Mesenchymal stem cell (in vitro differentiated cells and primary cell): Measurements from ENCODE around the gene KANK2.

Experiments
- DNase-seq: peaks from one replicate; pipeline ENCODE4 v3.0.0-alpha.2; 2013
- H2AFZ ChIP-seq: one replicate; pipeline ENCODE4 v1.6.1; 2013; ENCODE audit warnings: low read depth, mild to moderate bottlenecking, control low read depth, inconsistent platforms, low read length, moderate library complexity
- H2AK5ac ChIP-seq: 2 replicates; pipeline ENCODE4 v1.6.1; 2013; ENCODE audit warnings: low read length, moderate library complexity, mild to moderate bottlenecking, inconsistent platforms; ENCODE audit not compliant: severe bottlenecking
- H2BK120ac ChIP-seq: one replicate; pipeline ENCODE4 v1.6.1; 2013; ENCODE audit warnings: low read depth, mild to moderate bottlenecking, inconsistent platforms, low read length, moderate library complexity
- H2BK12ac ChIP-seq, 2 experiments: one replicate each; pipeline ENCODE4 v1.6.1; 2013; ENCODE audit warnings: inconsistent platforms in 2 of 2, low read length in 2 of 2, mild to moderate bottlenecking in 2 of 2, moderate library complexity in 2 of 2, control low read depth in 1 of 2
- H2BK15ac ChIP-seq: one replicate; pipeline ENCODE4 v1.6.1; 2013; ENCODE audit warnings: mild to moderate bottlenecking, low read depth, inconsistent platforms; ENCODE audit not compliant: poor library complexity, severe bottlenecking
- H2BK5ac ChIP-seq: 2 replicates; pipeline ENCODE4 v1.6.1; 2013; ENCODE audit warnings: low read depth, mild to moderate bottlenecking, low read length, control low read depth, inconsistent platforms; ENCODE audit not compliant: poor library complexity, severe bottlenecking
- H3K14ac ChIP-seq, 2 experiments: one replicate each; pipeline ENCODE4 v1.6.1; 2013; ENCODE audit warnings: inconsistent platforms in 2 of 2, low read length in 2 of 2, control low read depth in 1 of 2, mild to moderate bottlenecking in 1 of 2, moderate library complexity in 1 of 2
- H3K18ac ChIP-seq, 2 experiments: one replicate each; pipeline ENCODE4 v1.6.1; 2013; ENCODE audit warnings: inconsistent platforms in 2 of 2, low read length in 2 of 2, control low read depth in 1 of 2, low read depth in 1 of 2, mild to moderate bottlenecking in 1 of 2
- H3K23ac ChIP-seq, 2 experiments: one replicate each; pipeline ENCODE4 v1.6.1; 2013; ENCODE audit warnings: inconsistent platforms in 2 of 2, low read length in 2 of 2, mild to moderate bottlenecking in 2 of 2, moderate library complexity in 2 of 2, control low read depth in 1 of 2
- H3K27ac ChIP-seq: 2 replicates; pipeline ENCODE4 v1.5.1; 2013; ENCODE audit warnings: mild to moderate bottlenecking, moderate library complexity, low read length, control low read depth, inconsistent platforms; ENCODE audit not compliant: poor library complexity, severe bottlenecking
- H3K27me3 ChIP-seq, 2 experiments: 2 replicates each; pipeline versions ENCODE4 v1.6.1 to v1.7.0; 2013; ENCODE audit warnings: low read length in 2 of 2, mild to moderate bottlenecking in 2 of 2, moderate library complexity in 2 of 2, control low read depth in 1 of 2, inconsistent platforms in 1 of 2; ENCODE audit not compliant: control insufficient read depth in 1 of 2, insufficient read depth in 1 of 2
- H3K36me3 ChIP-seq, 2 experiments: 2 replicates each; pipeline versions ENCODE4 v1.6.1 to v1.7.0; 2013; ENCODE audit warnings: low read length in 2 of 2, control low read depth in 1 of 2, inconsistent platforms in 1 of 2, low read depth in 1 of 2, mild to moderate bottlenecking in 1 of 2; ENCODE audit not compliant: insufficient read depth in 2 of 2, control insufficient read depth in 1 of 2
- H3K4ac ChIP-seq, 2 experiments: one replicate each; pipeline ENCODE4 v1.6.1; 2013; ENCODE audit warnings: inconsistent platforms in 2 of 2, low read length in 2 of 2, mild to moderate bottlenecking in 2 of 2, moderate library complexity in 2 of 2, control low read depth in 1 of 2, low read depth in 1 of 2
- H3K4me1 ChIP-seq: 2 replicates; pipeline ENCODE4 v1.6.1; 2013; ENCODE audit warnings: low read depth, low read length, control low read depth; ENCODE audit not compliant: control insufficient read depth, insufficient read depth
- H3K4me2 ChIP-seq: 2 replicates; pipeline ENCODE4 v1.6.1; 2013; ENCODE audit warnings: low read length, mild to moderate bottlenecking, inconsistent platforms; ENCODE audit not compliant: poor library complexity, severe bottlenecking
- H3K4me3 ChIP-seq, 2 experiments: 2 replicates each; pipeline versions ENCODE4 v1.5.1 to v1.7.0; 2013; ENCODE audit warnings: low read length in 2 of 2, mild to moderate bottlenecking in 2 of 2, control low read depth in 1 of 2, low read depth in 1 of 2; ENCODE audit not compliant: insufficient read depth in 1 of 2
- H3K79me1 ChIP-seq: replicated peaks from 2 replicates; pipeline ENCODE4 v1.6.1; 2013; ENCODE audit warnings: mild to moderate bottlenecking, control low read depth, low read length, inconsistent platforms; ENCODE audit not compliant: poor library complexity, severe bottlenecking
- H3K9ac ChIP-seq: 2 replicates; pipeline ENCODE4 v1.7.0; 2013; ENCODE audit warnings: mild to moderate bottlenecking, low read length, moderate library complexity
- H3K9me3 ChIP-seq: 2 replicates; pipeline ENCODE4 v1.7.0; 2013; ENCODE audit warnings: mild to moderate bottlenecking, low read length; ENCODE audit not compliant: control insufficient read depth
- H4K8ac ChIP-seq: one replicate; pipeline ENCODE4 v1.6.1; 2013; ENCODE audit warnings: inconsistent platforms, mild to moderate bottlenecking, low read length, moderate library complexity
- H4K91ac ChIP-seq: one replicate; pipeline ENCODE4 v1.6.1; 2013; ENCODE audit warnings: mild to moderate bottlenecking, low read length, inconsistent platforms
- WGBS: methylation state at CpG from one replicate; pipeline ENCODE4 v1.1.7; 2013; ENCODE audit warnings: mixed read lengths; 5-methylcytosine and 5-hydroxymethylcytosine counted together

KANK2 gene

DNA sequence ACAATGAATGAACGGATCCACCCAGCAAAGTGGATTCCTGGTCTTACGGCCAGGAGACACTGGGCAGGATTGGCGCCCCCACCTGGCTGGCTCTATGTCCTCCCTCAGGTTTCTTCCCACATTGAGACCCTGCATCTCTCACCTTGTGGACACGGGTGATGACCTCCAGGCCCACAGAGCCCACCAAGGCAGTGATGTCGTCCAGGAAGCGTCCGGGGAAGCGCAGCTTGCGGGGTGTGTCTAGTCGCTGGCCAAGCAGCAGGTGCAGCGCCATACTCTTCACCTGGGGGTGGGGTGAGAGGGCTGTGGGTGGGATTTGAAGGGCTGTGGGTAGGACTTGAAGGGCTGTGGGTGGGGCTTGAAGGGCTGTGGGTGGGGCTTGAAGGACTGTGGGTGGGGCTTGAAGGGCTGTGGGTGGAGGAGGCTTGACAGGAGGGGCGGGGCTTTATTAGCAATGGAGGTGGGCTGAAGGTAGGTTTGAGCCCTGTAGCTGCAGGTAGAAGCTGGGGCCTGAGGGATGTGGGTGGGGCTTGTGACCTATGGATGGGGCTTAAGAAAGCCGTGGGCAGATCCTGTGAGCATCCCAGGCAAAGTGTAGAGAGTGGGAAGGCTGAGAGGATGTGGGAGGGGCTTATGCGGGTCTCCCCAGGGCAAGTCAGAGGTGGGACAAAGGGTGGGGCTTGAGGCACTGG, 30.0 kb upstream of the KANK2 start:
- Histone ChIP-seq H3K4me3 (peak overlapping the region in 1 of 2 experiments; percentile 29), H2BK5ac (no peak overlapping the region), H3K14ac (no peak overlapping the region), H3K9ac (no peak overlapping the region), H2AFZ (no peak overlapping the region), H3K4ac (no peak overlapping the region), H2BK120ac (no peak overlapping the region), H3K79me1 (no peaks in the 10 kb centered on the region), H2BK12ac (no peak overlapping the region), H3K23ac (no peak overlapping the region), H3K36me3 (peaks cover 33 to 55% of the 10 kb centered on the region in 2 experiments), H3K4me2 (no peak overlapping the region), H2BK15ac (no peak overlapping the region), H3K27me3 (no peaks in the 10 kb centered on the region), H2AK5ac (no peak overlapping the region), H3K18ac (no peak overlapping the region), H3K27ac (no peak overlapping the region), H3K9me3 (peaks cover 3% of the 10 kb centered on the region), H4K91ac (no peak overlapping the region), H4K8ac (no peak overlapping the region), H3K4me1 (no peaks in the 10 kb centered on the region)
- no peak for DNase-seq
- 91% methylated on average over 14 of the region's 14 CpGs for WGBS

DNA sequence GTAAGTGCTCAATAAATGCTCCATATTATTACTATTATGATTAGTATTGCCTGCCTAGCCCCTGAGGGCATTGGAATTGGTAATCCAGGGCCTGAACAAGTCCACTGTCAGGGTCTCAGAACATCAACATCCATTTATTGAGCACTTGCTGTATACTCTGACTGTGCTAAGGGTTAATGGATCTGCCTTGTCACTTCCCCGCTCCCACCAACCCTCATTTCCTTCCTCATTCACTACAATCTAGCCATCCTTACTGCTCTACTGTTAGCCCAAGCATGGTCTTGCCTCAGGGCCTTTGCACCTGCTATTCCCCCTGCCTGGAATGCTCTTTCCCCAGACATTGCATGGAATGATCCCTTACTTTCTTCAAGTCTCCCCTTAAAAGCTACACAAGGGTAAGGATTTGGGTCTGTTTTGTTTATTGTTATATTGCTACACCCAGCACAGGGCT, 29.4 kb upstream of the KANK2 start:
- Histone ChIP-seq H2BK12ac (no peak overlapping the region), H3K79me1 (no peaks in the 10 kb centered on the region), H3K23ac (no peak overlapping the region), H3K27ac (no peak overlapping the region), H3K14ac (no peak overlapping the region), H4K91ac (no peak overlapping the region), H3K9ac (no peak overlapping the region), H2AFZ (no peak overlapping the region), H3K9me3 (peaks cover 9% of the 10 kb centered on the region), H2BK120ac (no peak overlapping the region), H3K4me3 (no peak overlapping the region), H3K18ac (no peak overlapping the region), H3K4me2 (no peak overlapping the region), H3K4ac (no peak overlapping the region), H2BK5ac (no peak overlapping the region), H3K27me3 (no peaks in the 10 kb centered on the region), H2BK15ac (no peak overlapping the region), H3K4me1 (no peaks in the 10 kb centered on the region), H4K8ac (no peak overlapping the region), H3K36me3 (peaks cover 35 to 55% of the 10 kb centered on the region in 2 experiments), H2AK5ac (no peak overlapping the region)
- WGBS = 96% methylated on average over 1 of the region's 1 CpG
- DNase-seq = no peak

DNA sequence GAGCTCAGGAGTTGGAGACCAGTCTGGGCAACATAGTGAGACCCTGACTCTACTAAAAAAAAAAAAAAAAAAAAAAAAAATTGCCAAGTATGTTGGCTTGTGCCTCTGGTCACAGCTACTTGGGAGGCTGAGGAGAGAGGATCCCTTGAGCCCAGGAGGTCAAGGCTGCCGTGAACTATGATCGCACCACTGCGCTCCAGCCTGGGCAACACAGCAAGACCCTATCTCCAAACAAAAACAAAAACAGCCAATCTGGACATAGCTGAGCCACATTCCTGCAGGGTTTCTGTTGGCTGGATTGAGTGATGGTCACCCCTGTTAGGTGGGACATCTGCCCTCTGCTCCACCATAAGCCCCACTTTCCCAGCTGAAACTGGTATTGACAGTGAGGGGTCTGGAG, 28.5 kb upstream of the KANK2 start:
- Histone ChIP-seq H3K4me3 (no peak overlapping the region), H2AFZ (no peak overlapping the region), H2AK5ac (no peak overlapping the region), H3K79me1 (no peaks in the 10 kb centered on the region), H3K36me3 (peaks cover 43 to 54% of the 10 kb centered on the region in 2 experiments), H3K9me3 (peaks cover 18% of the 10 kb centered on the region), H4K91ac (no peak overlapping the region), H3K18ac (no peak overlapping the region), H3K14ac (no peak overlapping the region), H2BK12ac (no peak overlapping the region), H3K4me1 (no peaks in the 10 kb centered on the region), H3K9ac (no peak overlapping the region), H3K23ac (no peak overlapping the region), H3K4ac (no peak overlapping the region), H3K27ac (no peak overlapping the region), H4K8ac (no peak overlapping the region), H2BK5ac (no peak overlapping the region), H3K4me2 (no peak overlapping the region), H3K27me3 (no peaks in the 10 kb centered on the region), H2BK15ac (no peak overlapping the region), H2BK120ac (no peak overlapping the region)
- 100% methylated on average over 1 of the region's 3 CpGs for WGBS
- no peak for DNase-seq

DNA sequence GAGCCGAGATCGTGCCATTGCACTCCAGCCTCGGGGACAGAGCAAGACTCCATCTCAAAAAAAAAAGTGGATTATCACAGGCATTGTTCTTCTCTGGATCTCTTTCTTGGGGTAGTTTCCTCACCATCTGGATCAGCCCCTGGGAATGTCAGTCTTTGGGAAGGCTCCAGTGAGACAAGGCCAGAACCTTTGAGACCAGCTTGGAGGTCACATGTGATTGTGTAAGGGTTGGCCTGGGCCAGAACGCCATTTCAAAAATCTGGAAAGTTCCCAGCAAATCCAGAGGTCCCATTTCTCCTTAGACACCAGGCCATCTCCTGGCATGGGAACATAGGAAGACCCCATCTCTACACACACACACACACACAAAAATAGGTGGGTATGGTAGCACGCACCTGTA, 27.8 kb upstream of the KANK2 start:
- no peaks in the 10 kb centered on the region for H3K79me1 ChIP-seq
- H4K8ac ChIP-seq = no peak overlapping the region
- no peak overlapping the region for H2AFZ ChIP-seq
- H3K4me2 ChIP-seq = no peak overlapping the region
- 98% methylated on average over 4 of the region's 5 CpGs for WGBS
- H2AK5ac ChIP-seq = no peak overlapping the region
- no peak overlapping the region for H3K14ac ChIP-seq
- H3K4me3 ChIP-seq = no peak overlapping the region
- H3K27me3 ChIP-seq = no peaks in the 10 kb centered on the region
- H3K23ac ChIP-seq = no peak overlapping the region
- no peak overlapping the region for H2BK15ac ChIP-seq
- no peak overlapping the region for H3K27ac ChIP-seq
- H2BK120ac ChIP-seq = no peak overlapping the region
- DNase-seq = no peak
- H3K4ac ChIP-seq = no peak overlapping the region
- H3K9me3 ChIP-seq = peaks cover 23% of the 10 kb centered on the region
- H3K18ac ChIP-seq = no peak overlapping the region
- H4K91ac ChIP-seq = no peak overlapping the region
- H2BK5ac ChIP-seq = no peak overlapping the region
- H3K36me3 ChIP-seq = peaks cover 43 to 48% of the 10 kb centered on the region in 2 experiments
- no peak overlapping the region for H2BK12ac ChIP-seq
- H3K9ac ChIP-seq = no peak overlapping the region
- H3K4me1 ChIP-seq = no peaks in the 10 kb centered on the region
